Mesenchymal stem cell (in vitro differentiated cells and primary cell): Measurements from ENCODE around the gene RTN3.

ENCODE experiments used
- DNase-seq: peaks from one replicate; pipeline ENCODE4 v3.0.0-alpha.2; 2013
- H2AFZ ChIP-seq: one replicate; pipeline ENCODE4 v1.6.1; 2013; ENCODE audit warnings: low read depth, mild to moderate bottlenecking, control low read depth, inconsistent platforms, low read length, moderate library complexity
- H2AK5ac ChIP-seq: 2 replicates; pipeline ENCODE4 v1.6.1; 2013; ENCODE audit warnings: low read length, moderate library complexity, mild to moderate bottlenecking, inconsistent platforms; ENCODE audit not compliant: severe bottlenecking
- H2BK120ac ChIP-seq: one replicate; pipeline ENCODE4 v1.6.1; 2013; ENCODE audit warnings: low read depth, mild to moderate bottlenecking, inconsistent platforms, low read length, moderate library complexity
- H2BK12ac ChIP-seq, 2 experiments: one replicate each; pipeline ENCODE4 v1.6.1; 2013; ENCODE audit warnings: inconsistent platforms in 2 of 2, low read length in 2 of 2, mild to moderate bottlenecking in 2 of 2, moderate library complexity in 2 of 2, control low read depth in 1 of 2
- H2BK15ac ChIP-seq: one replicate; pipeline ENCODE4 v1.6.1; 2013; ENCODE audit warnings: mild to moderate bottlenecking, low read depth, inconsistent platforms; ENCODE audit not compliant: poor library complexity, severe bottlenecking
- H2BK5ac ChIP-seq: 2 replicates; pipeline ENCODE4 v1.6.1; 2013; ENCODE audit warnings: low read depth, mild to moderate bottlenecking, low read length, control low read depth, inconsistent platforms; ENCODE audit not compliant: poor library complexity, severe bottlenecking
- H3K14ac ChIP-seq, 2 experiments: one replicate each; pipeline ENCODE4 v1.6.1; 2013; ENCODE audit warnings: inconsistent platforms in 2 of 2, low read length in 2 of 2, control low read depth in 1 of 2, mild to moderate bottlenecking in 1 of 2, moderate library complexity in 1 of 2
- H3K18ac ChIP-seq, 2 experiments: one replicate each; pipeline ENCODE4 v1.6.1; 2013; ENCODE audit warnings: inconsistent platforms in 2 of 2, low read length in 2 of 2, control low read depth in 1 of 2, low read depth in 1 of 2, mild to moderate bottlenecking in 1 of 2
- H3K23ac ChIP-seq, 2 experiments: one replicate each; pipeline ENCODE4 v1.6.1; 2013; ENCODE audit warnings: inconsistent platforms in 2 of 2, low read length in 2 of 2, mild to moderate bottlenecking in 2 of 2, moderate library complexity in 2 of 2, control low read depth in 1 of 2
- H3K27ac ChIP-seq: 2 replicates; pipeline ENCODE4 v1.5.1; 2013; ENCODE audit warnings: mild to moderate bottlenecking, moderate library complexity, low read length, control low read depth, inconsistent platforms; ENCODE audit not compliant: poor library complexity, severe bottlenecking
- H3K27me3 ChIP-seq, 2 experiments: 2 replicates each; pipeline versions ENCODE4 v1.6.1 to v1.7.0; 2013; ENCODE audit warnings: low read length in 2 of 2, mild to moderate bottlenecking in 2 of 2, moderate library complexity in 2 of 2, control low read depth in 1 of 2, inconsistent platforms in 1 of 2; ENCODE audit not compliant: control insufficient read depth in 1 of 2, insufficient read depth in 1 of 2
- H3K36me3 ChIP-seq, 2 experiments: 2 replicates each; pipeline versions ENCODE4 v1.6.1 to v1.7.0; 2013; ENCODE audit warnings: low read length in 2 of 2, control low read depth in 1 of 2, inconsistent platforms in 1 of 2, low read depth in 1 of 2, mild to moderate bottlenecking in 1 of 2; ENCODE audit not compliant: insufficient read depth in 2 of 2, control insufficient read depth in 1 of 2
- H3K4ac ChIP-seq, 2 experiments: one replicate each; pipeline ENCODE4 v1.6.1; 2013; ENCODE audit warnings: inconsistent platforms in 2 of 2, low read length in 2 of 2, mild to moderate bottlenecking in 2 of 2, moderate library complexity in 2 of 2, control low read depth in 1 of 2, low read depth in 1 of 2
- H3K4me1 ChIP-seq: 2 replicates; pipeline ENCODE4 v1.6.1; 2013; ENCODE audit warnings: low read depth, low read length, control low read depth; ENCODE audit not compliant: control insufficient read depth, insufficient read depth
- H3K4me2 ChIP-seq: 2 replicates; pipeline ENCODE4 v1.6.1; 2013; ENCODE audit warnings: low read length, mild to moderate bottlenecking, inconsistent platforms; ENCODE audit not compliant: poor library complexity, severe bottlenecking
- H3K4me3 ChIP-seq, 2 experiments: 2 replicates each; pipeline versions ENCODE4 v1.5.1 to v1.7.0; 2013; ENCODE audit warnings: low read length in 2 of 2, mild to moderate bottlenecking in 2 of 2, control low read depth in 1 of 2, low read depth in 1 of 2; ENCODE audit not compliant: insufficient read depth in 1 of 2
- H3K79me1 ChIP-seq: replicated peaks from 2 replicates; pipeline ENCODE4 v1.6.1; 2013; ENCODE audit warnings: mild to moderate bottlenecking, control low read depth, low read length, inconsistent platforms; ENCODE audit not compliant: poor library complexity, severe bottlenecking
- H3K9ac ChIP-seq: 2 replicates; pipeline ENCODE4 v1.7.0; 2013; ENCODE audit warnings: mild to moderate bottlenecking, low read length, moderate library complexity
- H3K9me3 ChIP-seq: 2 replicates; pipeline ENCODE4 v1.7.0; 2013; ENCODE audit warnings: mild to moderate bottlenecking, low read length; ENCODE audit not compliant: control insufficient read depth
- H4K8ac ChIP-seq: one replicate; pipeline ENCODE4 v1.6.1; 2013; ENCODE audit warnings: inconsistent platforms, mild to moderate bottlenecking, low read length, moderate library complexity
- H4K91ac ChIP-seq: one replicate; pipeline ENCODE4 v1.6.1; 2013; ENCODE audit warnings: mild to moderate bottlenecking, low read length, inconsistent platforms
- WGBS: methylation state at CpG from one replicate; pipeline ENCODE4 v1.1.7; 2013; ENCODE audit warnings: mixed read lengths; 5-methylcytosine and 5-hydroxymethylcytosine counted together

Gene RTN3

GRCh38 chr11:63694596-63694995, 13.3 kb downstream of the RTN3 start:
- WGBS = 98% methylated on average over 7 of the region's 7 CpGs
- no peak overlapping the region for H2BK5ac ChIP-seq
- no peak overlapping the region for H3K4me3 ChIP-seq
- H3K9ac ChIP-seq = no peak overlapping the region
- H3K14ac ChIP-seq = no peak overlapping the region
- no peak overlapping the region for H4K91ac ChIP-seq
- H2BK120ac ChIP-seq = no peak overlapping the region
- peaks cover 3 to 5% of the 10 kb centered on the region in 2 experiments for H3K36me3 ChIP-seq
- H3K9me3 ChIP-seq = no peaks in the 10 kb centered on the region
- peaks cover 17% of the 10 kb centered on the region for H3K79me1 ChIP-seq
- H2AFZ ChIP-seq = no peak overlapping the region
- no peak overlapping the region for H2BK12ac ChIP-seq
- no peak overlapping the region for H3K23ac ChIP-seq
- no peak overlapping the region for H2AK5ac ChIP-seq
- no peaks in the 10 kb centered on the region for H3K27me3 ChIP-seq
- H3K4ac ChIP-seq = no peak overlapping the region
- no peak overlapping the region for H4K8ac ChIP-seq
- peaks cover 4% of the 10 kb centered on the region for H3K4me1 ChIP-seq
- DNase-seq = no peak
- no peak overlapping the region for H3K18ac ChIP-seq
- no peak overlapping the region for H3K27ac ChIP-seq
- H3K4me2 ChIP-seq = no peak overlapping the region
- H2BK15ac ChIP-seq = no peak overlapping the region

- 86% methylated on average over 11 of the region's 11 CpGs for WGBS
- DNase-seq = no peak
- H3K23ac ChIP-seq = no peak overlapping the region
- H3K4me3 ChIP-seq = no peak overlapping the region
- H3K79me1 ChIP-seq = peaks cover 18% of the 10 kb centered on the region
- H3K27ac ChIP-seq = no peak overlapping the region
- H3K9ac ChIP-seq = no peak overlapping the region
- peaks cover 2% of the 10 kb centered on the region for H3K4me1 ChIP-seq
- H2BK5ac ChIP-seq = no peak overlapping the region
- no peak overlapping the region for H2AK5ac ChIP-seq
- no peak overlapping the region for H4K91ac ChIP-seq
- no peak overlapping the region for H3K4ac ChIP-seq
- H3K36me3 ChIP-seq = peaks cover 5 to 6% of the 10 kb centered on the region in 2 experiments
- H3K14ac ChIP-seq = no peak overlapping the region
- no peak overlapping the region for H3K4me2 ChIP-seq
- no peak overlapping the region for H2BK120ac ChIP-seq
- no peaks in the 10 kb centered on the region for H3K27me3 ChIP-seq
- H4K8ac ChIP-seq = no peak overlapping the region
- H2BK15ac ChIP-seq = no peak overlapping the region
- no peak overlapping the region for H3K18ac ChIP-seq
- H2BK12ac ChIP-seq = no peak overlapping the region
- no peaks in the 10 kb centered on the region for H3K9me3 ChIP-seq
- H2AFZ ChIP-seq = no peak overlapping the region
Measured at GRCh38 chr11:63698976-63699733, 17.9 kb downstream of the RTN3 start.

DNA sequence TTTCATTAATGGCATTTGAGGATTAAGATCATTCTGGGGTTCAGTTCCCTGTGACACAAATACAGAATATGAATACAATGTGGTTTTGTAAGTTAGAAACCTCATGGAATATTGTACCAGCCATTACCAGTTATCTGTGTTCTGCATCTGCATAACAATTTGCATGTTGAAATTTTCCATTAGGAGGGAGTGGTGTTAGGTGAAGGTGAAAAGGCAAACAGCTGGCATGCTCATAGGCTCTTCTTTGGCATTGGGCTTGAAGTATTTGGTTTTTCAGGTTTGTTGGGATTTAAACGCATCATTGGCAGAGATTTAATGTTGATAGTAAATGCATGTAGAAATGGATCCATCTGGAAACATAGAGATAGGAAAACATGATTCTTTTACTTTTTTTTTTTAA, 18.6 kb downstream of the RTN3 start:
- no peak overlapping the region for H2BK15ac ChIP-seq

GRCh38 chr11:63705526-63705925, 24.2 kb downstream of the RTN3 start:
- H4K91ac ChIP-seq = no peak overlapping the region
- no peak overlapping the region for H2AK5ac ChIP-seq
- no peak overlapping the region for H3K27ac ChIP-seq
- H3K9me3 ChIP-seq = no peaks in the 10 kb centered on the region
- H3K14ac ChIP-seq = no peak overlapping the region
- H2BK15ac ChIP-seq = no peak overlapping the region
- no peaks in the 10 kb centered on the region for H3K27me3 ChIP-seq
- no peak overlapping the region for H3K4ac ChIP-seq
- 100% methylated on average over 1 of the region's 2 CpGs for WGBS
- H2BK120ac ChIP-seq = no peak overlapping the region
- H2BK5ac ChIP-seq = no peak overlapping the region
- no peak overlapping the region for H4K8ac ChIP-seq
- H3K36me3 ChIP-seq = peaks cover 3 to 4% of the 10 kb centered on the region in 2 experiments
- no peak overlapping the region for H3K4me2 ChIP-seq
- no peak overlapping the region for H2BK12ac ChIP-seq
- H3K23ac ChIP-seq = no peak overlapping the region
- H3K18ac ChIP-seq = no peak overlapping the region
- no peak for DNase-seq
- H3K4me3 ChIP-seq = no peak overlapping the region
- H2AFZ ChIP-seq = no peak overlapping the region
- H3K9ac ChIP-seq = no peak overlapping the region
- H3K4me1 ChIP-seq = peaks cover 2% of the 10 kb centered on the region
- peaks cover 13% of the 10 kb centered on the region for H3K79me1 ChIP-seq

More for the DNA sequence above, 18.6 kb downstream of the RTN3 start:
- H4K8ac ChIP-seq = no peak overlapping the region
- no CpG with 5 or more reads among the region's 1 CpG for WGBS
- no peaks in the 10 kb centered on the region for H3K4me1 ChIP-seq
- H2BK5ac ChIP-seq = no peak overlapping the region
- H2BK12ac ChIP-seq = no peak overlapping the region
- H4K91ac ChIP-seq = no peak overlapping the region
- H3K9me3 ChIP-seq = no peaks in the 10 kb centered on the region
- peaks cover 0 to 3% of the 10 kb centered on the region in 2 experiments for H3K36me3 ChIP-seq
- no peak overlapping the region for H2BK120ac ChIP-seq
- H3K4me2 ChIP-seq = no peak overlapping the region
- H3K4ac ChIP-seq = no peak overlapping the region
- H3K18ac ChIP-seq = no peak overlapping the region
- no peak overlapping the region for H3K4me3 ChIP-seq
- H3K79me1 ChIP-seq = peaks cover 15% of the 10 kb centered on the region
- H2AFZ ChIP-seq = no peak overlapping the region
- no peak for DNase-seq
- no peaks in the 10 kb centered on the region for H3K27me3 ChIP-seq
- no peak overlapping the region for H3K14ac ChIP-seq
- H3K9ac ChIP-seq = no peak overlapping the region
- no peak overlapping the region for H2AK5ac ChIP-seq
- H3K27ac ChIP-seq = no peak overlapping the region
- no peak overlapping the region for H3K23ac ChIP-seq
